GM23248 (cell line): ENCODE data around the gene DES. TPM values are rescaled to one million over a fixed set of nuclear protein-coding genes. Genes with fewer than 3 reads are reported as not detected.

ENCODE experiments used
- DNase-seq: peaks from one replicate; pipeline ENCODE4 v3.0.0-alpha.2; 2015
- H2AFZ ChIP-seq: fragments of 200-600 bp; sonication (generic); 2 replicates; pipeline ENCODE4 v1.6.1; 2016; ENCODE audit warnings: antibody characterized with exemption
- H3F3A ChIP-seq: fragments of 200-600 bp; sonication (generic); 2 replicates; pipeline ENCODE4 v1.6.1; 2016; ENCODE audit warnings: mild to moderate bottlenecking, antibody characterized with exemption, mixed run types; ENCODE audit not compliant: insufficient read depth
- H3K27ac ChIP-seq: fragments of 200-600 bp; sonication (generic); 2 replicates; pipeline ENCODE4 v1.5.1; 2016; ENCODE audit warnings: mild to moderate bottlenecking
- H3K27me3 ChIP-seq: fragments of 200-600 bp; sonication (generic); replicated peaks from 2 replicates; pipeline ENCODE4 v1.6.1; 2016; ENCODE audit warnings: mild to moderate bottlenecking; ENCODE audit not compliant: insufficient read depth
- H3K36me3 ChIP-seq: fragments of 200-600 bp; sonication (generic); 2 replicates; pipeline ENCODE4 v1.6.1; 2016; ENCODE audit warnings: low read depth, mild to moderate bottlenecking
- H3K4me1 ChIP-seq: fragments of 200-600 bp; sonication (generic); 2 replicates; pipeline ENCODE4 v1.6.1; 2016; ENCODE audit warnings: mild to moderate bottlenecking; ENCODE audit not compliant: insufficient read depth
- H3K4me2 ChIP-seq: fragments of 200-600 bp; sonication (generic); one replicate; pipeline ENCODE4 v1.6.1; 2016; ENCODE audit warnings: mild to moderate bottlenecking; ENCODE audit not compliant: unreplicated experiment
- H3K4me3 ChIP-seq: fragments of 200-600 bp; sonication (generic); 2 replicates; pipeline ENCODE4 v1.5.1; 2016; ENCODE audit warnings: mild to moderate bottlenecking
- H3K79me2 ChIP-seq: fragments of 200-600 bp; sonication (generic); 2 replicates; pipeline ENCODE4 v1.6.1; 2016; ENCODE audit warnings: mild to moderate bottlenecking; ENCODE audit not compliant: insufficient read depth
- H3K9ac ChIP-seq: fragments of 200-600 bp; sonication (generic); 2 replicates; pipeline ENCODE4 v1.6.1; 2016; ENCODE audit warnings: mild to moderate bottlenecking
- H3K9me2 ChIP-seq: fragments of 200-600 bp; sonication (generic); 2 replicates; pipeline ENCODE4 v1.6.1; 2016; ENCODE audit warnings: mixed run types, mild to moderate bottlenecking, moderate library complexity; ENCODE audit not compliant: insufficient read depth
- H3K9me3 ChIP-seq: fragments of 200-600 bp; sonication (generic); one replicate; pipeline ENCODE4 v1.6.1; 2017; ENCODE audit warnings: low read depth
- H4K20me1 ChIP-seq: fragments of 200-600 bp; sonication (generic); 2 replicates; pipeline ENCODE4 v1.6.0; 2016; ENCODE audit not compliant: insufficient read depth
- EZH2 ChIP-seq: fragments of 200-600 bp; sonication (generic); IDR thresholded peaks from 2 replicates; pipeline ENCODE4 v1.6.1; 2018; ENCODE audit warnings: antibody characterized with exemption, mild to moderate bottlenecking; ENCODE audit not compliant: insufficient read depth, poor library complexity, severe bottlenecking
- EZH2phosphoT487 ChIP-seq: fragments of 200-600 bp; sonication (generic); IDR thresholded peaks from 2 replicates; pipeline ENCODE4 v1.6.1; 2018; ENCODE audit warnings: antibody characterized with exemption, moderate library complexity, mild to moderate bottlenecking, low read depth; ENCODE audit not compliant: insufficient read depth
- WGBS, 2 experiments: methylation state at CpG; one replicate each; pipeline ENCODE4 v1.1.6; 2015 to 2017; ENCODE audit warnings: low lambda C conversion rate in 2 of 2, low coverage in 1 of 2; ENCODE audit errors: missing lambda C conversion rate in 2 of 2; 5-methylcytosine and 5-hydroxymethylcytosine counted together
- in situ Hi-C: fragments of 300-500 bp; cut with MboI; formaldehyde crosslinking; loops from 2 replicates; pipeline ENCODE4 v1.15.0; 2020
- polyA plus RNA-seq: library from polyadenylated mRNA; unstranded; fragments of >200 nt; fragmentation: Nextera tagmentation; extraction: Ambion mirVana; gene quantifications from 2 replicates; pipeline ENCODE4 v1.2.1, GENCODE V29; 2016
- total RNA-seq: library from RNA; depleted of rRNA; stranded (reverse); fragments of >200 nt; shearing (Covaris generic); gene quantifications from 2 replicates; pipeline ENCODE4 v1.2.3, GENCODE V29; 2014

DES gene
- total and polyA plus RNA-seq, 2 experiments from 2014 or later: 1.1 to 2.7 TPM

DNA sequence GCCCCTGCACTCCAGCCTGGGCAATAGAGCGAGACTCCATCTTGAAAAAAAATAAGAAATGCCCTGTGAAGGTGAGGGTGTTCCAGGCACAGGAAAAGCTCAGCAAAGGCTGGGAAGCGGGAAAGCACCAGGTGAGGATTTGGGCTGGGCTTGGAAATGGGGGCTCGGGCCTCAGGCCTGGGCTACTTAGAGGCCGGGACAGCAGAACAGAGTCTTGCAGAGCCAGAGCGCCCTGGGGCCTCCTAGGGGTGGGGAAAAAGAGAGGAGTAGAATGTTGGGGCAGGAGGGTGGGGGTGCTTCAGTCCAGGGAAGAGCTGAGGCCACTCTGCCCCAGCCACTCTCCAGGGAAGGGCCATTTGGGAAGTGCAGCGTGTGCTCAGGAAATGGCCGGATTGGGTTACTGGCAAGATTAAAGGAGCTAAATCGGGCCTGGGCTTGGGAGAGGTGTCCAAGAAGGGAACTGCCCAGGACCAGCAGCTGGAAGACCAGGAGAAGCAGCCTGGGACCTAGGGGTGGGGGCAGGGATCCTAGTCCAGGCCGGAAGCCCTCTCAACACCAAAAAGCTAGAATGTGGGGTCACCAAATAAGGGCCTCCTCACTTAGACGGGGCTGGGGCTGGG lies 13.8 kb upstream of the DES start:
- Histone ChIP-seq H3K9me3 (no peaks in the 10 kb centered on the region), H4K20me1 (no peaks in the 10 kb centered on the region), H3K4me2 (no peak overlapping the region), H3K79me2 (no peaks in the 10 kb centered on the region), H3F3A (peaks cover 18% of the 10 kb centered on the region), H2AFZ (no peak overlapping the region), H3K4me1 (peaks cover 22% of the 10 kb centered on the region), H3K36me3 (no peaks in the 10 kb centered on the region), H3K27ac (no peak overlapping the region), H3K4me3 (no peak overlapping the region), H3K9me2 (no peaks in the 10 kb centered on the region), H3K9ac (no peak overlapping the region), H3K27me3 (no peaks in the 10 kb centered on the region)
- TF ChIP-seq EZH2phosphoT487: no peak
- TF ChIP-seq EZH2: no peak
- DNase-seq: no peak
- in situ Hi-C loops: loop anchor here (5.0 kb wide), 1 partner anchor 128 kb away; no protein-coding TSS in a partner anchor
- WGBS, 2 experiments: 92 to 94% methylated on average over 10 of the region's 10 CpGs

DNA sequence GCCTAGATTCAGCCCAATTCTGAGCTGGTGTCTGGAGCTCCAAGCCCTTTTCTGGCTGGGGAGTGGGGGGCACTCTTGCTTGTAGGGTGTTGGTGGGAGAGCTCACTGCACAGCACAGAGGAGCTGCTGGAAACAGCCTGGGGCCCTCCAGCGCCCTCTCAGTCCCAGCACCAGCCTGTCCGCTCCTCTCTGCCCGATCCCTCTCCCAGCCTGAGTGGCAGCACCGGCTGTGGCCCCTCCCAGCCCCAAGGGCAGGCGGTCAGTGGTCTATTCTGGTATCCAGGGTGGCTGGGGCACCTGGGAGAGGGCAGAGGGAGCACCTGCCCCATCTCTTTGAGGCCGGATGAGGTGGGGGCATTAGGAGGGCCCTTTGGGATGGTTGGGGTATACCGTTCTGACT lies 13.2 kb upstream of the DES start:
- no peak overlapping the region for H3K27ac ChIP-seq
- no peak overlapping the region for H3K4me3 ChIP-seq
- H3K9me2 ChIP-seq: no peaks in the 10 kb centered on the region
- no peaks in the 10 kb centered on the region for H4K20me1 ChIP-seq
- 89 to 95% methylated on average over 7 of the region's 7 CpGs for WGBS, 2 experiments
- no peak for DNase-seq
- in situ Hi-C loops: loop anchor here (5.0 kb wide), 1 partner anchor 127 kb away; no protein-coding TSS in a partner anchor
- no peak overlapping the region for H3K9ac ChIP-seq
- no peaks in the 10 kb centered on the region for H3K9me3 ChIP-seq
- H2AFZ ChIP-seq: no peak overlapping the region
- no peaks in the 10 kb centered on the region for H3K79me2 ChIP-seq
- H3K4me2 ChIP-seq: no peak overlapping the region
- TF ChIP-seq EZH2: no peak
- no peak for TF ChIP-seq EZH2phosphoT487
- H3K27me3 ChIP-seq: no peaks in the 10 kb centered on the region
- peaks cover 18% of the 10 kb centered on the region for H3F3A ChIP-seq
- peaks cover 22% of the 10 kb centered on the region for H3K4me1 ChIP-seq
- H3K36me3 ChIP-seq: no peaks in the 10 kb centered on the region

DNA sequence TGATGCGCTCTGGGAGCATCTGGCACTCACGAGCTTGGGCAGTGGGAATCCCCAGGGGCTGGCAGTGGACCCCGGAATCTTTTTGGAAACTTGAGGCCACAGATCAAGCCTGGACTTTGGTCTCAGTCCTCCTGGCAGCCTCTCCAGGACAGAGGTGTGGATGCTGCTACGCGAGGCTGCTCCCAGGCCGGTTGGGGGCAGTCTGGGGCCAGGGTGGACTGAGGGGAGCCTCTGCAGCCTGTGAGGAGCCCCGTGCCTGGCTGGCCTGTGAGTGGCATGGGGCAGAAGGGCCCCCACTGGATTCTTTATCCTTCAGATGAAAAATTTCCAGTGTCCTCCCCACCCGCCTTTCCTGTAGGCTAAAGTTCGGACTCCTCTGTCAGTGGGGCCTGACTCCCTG lies 12.7 kb upstream of the DES start:
- no peak overlapping the region for H3K4me2 ChIP-seq
- no peak overlapping the region for H3K9ac ChIP-seq
- H3F3A ChIP-seq: peaks cover 18% of the 10 kb centered on the region
- in situ Hi-C loops: no loop called here
- no peaks in the 10 kb centered on the region for H3K36me3 ChIP-seq
- no peaks in the 10 kb centered on the region for H3K79me2 ChIP-seq
- no peaks in the 10 kb centered on the region for H3K9me3 ChIP-seq
- no peak overlapping the region for H3K4me3 ChIP-seq
- TF ChIP-seq EZH2: no peak
- TF ChIP-seq EZH2phosphoT487: no peak
- H2AFZ ChIP-seq: no peak overlapping the region
- H4K20me1 ChIP-seq: no peaks in the 10 kb centered on the region
- peaks cover 22% of the 10 kb centered on the region for H3K4me1 ChIP-seq
- H3K27me3 ChIP-seq: no peaks in the 10 kb centered on the region
- WGBS, 2 experiments: 81 to 83% methylated on average over 8 of the region's 9 CpGs
- no peaks in the 10 kb centered on the region for H3K9me2 ChIP-seq
- DNase-seq: peak; percentile 41
- H3K27ac ChIP-seq: no peak overlapping the region

DNA sequence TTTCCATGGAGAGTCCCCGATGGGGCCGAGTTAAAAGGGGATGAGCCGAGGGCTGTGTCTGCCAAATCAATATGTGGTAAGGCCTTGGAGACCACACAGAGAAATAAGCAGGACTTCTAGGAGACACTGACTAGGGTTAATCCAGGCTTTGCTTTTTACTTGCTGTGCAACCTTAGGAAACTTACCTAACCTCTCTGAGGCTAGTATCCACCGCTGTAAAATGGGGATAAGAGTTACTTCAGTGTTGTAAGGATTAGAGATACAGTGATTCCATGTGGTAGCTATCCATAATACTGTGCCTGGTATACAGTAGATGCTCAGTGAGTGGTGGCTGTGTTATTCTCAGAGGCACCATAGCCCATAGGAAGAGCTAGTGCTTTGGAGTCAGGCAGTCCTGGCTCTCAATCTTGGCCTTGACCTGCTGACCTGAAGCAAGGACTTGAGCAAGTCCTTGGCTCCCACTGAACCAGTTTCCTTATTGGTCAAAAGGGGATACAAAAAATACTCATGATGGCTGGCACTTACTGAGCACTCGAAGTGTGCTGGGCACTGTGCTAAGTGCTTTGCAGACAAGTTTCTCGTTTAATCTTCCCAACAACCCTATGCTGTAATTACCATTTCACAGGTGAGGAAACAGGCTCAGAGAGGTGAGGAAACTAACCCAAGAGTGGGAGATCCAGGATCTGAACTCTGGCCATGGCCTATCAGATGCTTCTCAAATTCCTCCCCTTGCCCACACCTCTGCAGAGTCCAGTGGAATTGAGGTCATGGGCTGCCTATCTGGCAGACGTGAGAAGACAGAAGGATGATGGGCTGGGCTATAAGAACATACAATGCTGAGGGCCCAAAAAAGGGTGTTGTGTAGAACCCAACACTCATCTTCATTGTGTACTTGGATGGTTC lies 12.0 kb upstream of the DES start:
- H3K9ac ChIP-seq: peak overlapping the region; percentile 48
- in situ Hi-C loops: no loop called here
- no peaks in the 10 kb centered on the region for H3K9me2 ChIP-seq
- H3F3A ChIP-seq: peaks cover 18% of the 10 kb centered on the region
- DNase-seq: no peak
- H3K4me3 ChIP-seq: no peak overlapping the region
- no peaks in the 10 kb centered on the region for H3K36me3 ChIP-seq
- 68 to 76% methylated on average over 7 of the region's 7 CpGs for WGBS, 2 experiments
- peak overlapping the region; percentile 86 for H3K27ac ChIP-seq
- no peaks in the 10 kb centered on the region for H4K20me1 ChIP-seq
- H3K4me1 ChIP-seq: peaks cover 22% of the 10 kb centered on the region
- no peaks in the 10 kb centered on the region for H3K27me3 ChIP-seq
- TF ChIP-seq EZH2: no peak
- TF ChIP-seq EZH2phosphoT487: no peak
- H3K9me3 ChIP-seq: no peaks in the 10 kb centered on the region
- H2AFZ ChIP-seq: peak overlapping the region; percentile 39
- no peaks in the 10 kb centered on the region for H3K79me2 ChIP-seq
- H3K4me2 ChIP-seq: peak overlapping the region; percentile 23
